Mammary microvascular endothelial cell (primary cell): ENCODE measurements around the gene DNAJC13. TPM values are rescaled to one million over a fixed set of nuclear protein-coding genes. Genes with fewer than 3 reads are reported as not detected.

Experiments
- total RNA-seq: library from RNA; depleted of rRNA; stranded (reverse); fragments of >200 nt; gene quantifications from 2 replicates; pipeline ENCODE4 v1.2.3, GENCODE V29; 2015

Gene DNAJC13, protein sequence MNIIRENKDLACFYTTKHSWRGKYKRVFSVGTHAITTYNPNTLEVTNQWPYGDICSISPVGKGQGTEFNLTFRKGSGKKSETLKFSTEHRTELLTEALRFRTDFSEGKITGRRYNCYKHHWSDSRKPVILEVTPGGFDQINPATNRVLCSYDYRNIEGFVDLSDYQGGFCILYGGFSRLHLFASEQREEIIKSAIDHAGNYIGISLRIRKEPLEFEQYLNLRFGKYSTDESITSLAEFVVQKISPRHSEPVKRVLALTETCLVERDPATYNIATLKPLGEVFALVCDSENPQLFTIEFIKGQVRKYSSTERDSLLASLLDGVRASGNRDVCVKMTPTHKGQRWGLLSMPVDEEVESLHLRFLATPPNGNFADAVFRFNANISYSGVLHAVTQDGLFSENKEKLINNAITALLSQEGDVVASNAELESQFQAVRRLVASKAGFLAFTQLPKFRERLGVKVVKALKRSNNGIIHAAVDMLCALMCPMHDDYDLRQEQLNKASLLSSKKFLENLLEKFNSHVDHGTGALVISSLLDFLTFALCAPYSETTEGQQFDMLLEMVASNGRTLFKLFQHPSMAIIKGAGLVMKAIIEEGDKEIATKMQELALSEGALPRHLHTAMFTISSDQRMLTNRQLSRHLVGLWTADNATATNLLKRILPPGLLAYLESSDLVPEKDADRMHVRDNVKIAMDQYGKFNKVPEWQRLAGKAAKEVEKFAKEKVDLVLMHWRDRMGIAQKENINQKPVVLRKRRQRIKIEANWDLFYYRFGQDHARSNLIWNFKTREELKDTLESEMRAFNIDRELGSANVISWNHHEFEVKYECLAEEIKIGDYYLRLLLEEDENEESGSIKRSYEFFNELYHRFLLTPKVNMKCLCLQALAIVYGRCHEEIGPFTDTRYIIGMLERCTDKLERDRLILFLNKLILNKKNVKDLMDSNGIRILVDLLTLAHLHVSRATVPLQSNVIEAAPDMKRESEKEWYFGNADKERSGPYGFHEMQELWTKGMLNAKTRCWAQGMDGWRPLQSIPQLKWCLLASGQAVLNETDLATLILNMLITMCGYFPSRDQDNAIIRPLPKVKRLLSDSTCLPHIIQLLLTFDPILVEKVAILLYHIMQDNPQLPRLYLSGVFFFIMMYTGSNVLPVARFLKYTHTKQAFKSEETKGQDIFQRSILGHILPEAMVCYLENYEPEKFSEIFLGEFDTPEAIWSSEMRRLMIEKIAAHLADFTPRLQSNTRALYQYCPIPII (N-terminal part only)
- 36.6 and 39.9 TPM in 2 replicates for total RNA-seq

GRCh38 chr3:132416807-132417694, at the start of gene DNAJC13:
TSS of gene DNAJC13 (plus strand) at chr3:132417502. CDS start at chr3:132434551, 17,049 bp downstream.

Other genes with a start within 250 kb of the DNAJC13 start
- gene ACP3, start 100.1 kb upstream of the DNAJC13 start, total RNA-seq: not detected in 2 replicates
- gene ACKR4, start 179.8 kb downstream of the DNAJC13 start, total RNA-seq: 0.54 and 1.1 TPM in 2 replicates
- 12.3 and 18.3 TPM in 2 replicates for gene ACAD11, start 242.3 kb downstream of the DNAJC13 start, total RNA-seq
- gene UBA5, start 242.8 kb downstream of the DNAJC13 start, total RNA-seq: 29.4 and 34.0 TPM in 2 replicates